Measurements from ENCODE around the gene ADA. TPM values are rescaled to one million over a fixed set of nuclear protein-coding genes. Genes with fewer than 3 reads are reported as not detected.

ADA gene
- total and polyA plus RNA-seq, 2 of the 13 experiments (the other 11 are each of a cell fraction or from before 2014, with no cell fraction given) = 2.5 to 11.3 TPM

DNA sequence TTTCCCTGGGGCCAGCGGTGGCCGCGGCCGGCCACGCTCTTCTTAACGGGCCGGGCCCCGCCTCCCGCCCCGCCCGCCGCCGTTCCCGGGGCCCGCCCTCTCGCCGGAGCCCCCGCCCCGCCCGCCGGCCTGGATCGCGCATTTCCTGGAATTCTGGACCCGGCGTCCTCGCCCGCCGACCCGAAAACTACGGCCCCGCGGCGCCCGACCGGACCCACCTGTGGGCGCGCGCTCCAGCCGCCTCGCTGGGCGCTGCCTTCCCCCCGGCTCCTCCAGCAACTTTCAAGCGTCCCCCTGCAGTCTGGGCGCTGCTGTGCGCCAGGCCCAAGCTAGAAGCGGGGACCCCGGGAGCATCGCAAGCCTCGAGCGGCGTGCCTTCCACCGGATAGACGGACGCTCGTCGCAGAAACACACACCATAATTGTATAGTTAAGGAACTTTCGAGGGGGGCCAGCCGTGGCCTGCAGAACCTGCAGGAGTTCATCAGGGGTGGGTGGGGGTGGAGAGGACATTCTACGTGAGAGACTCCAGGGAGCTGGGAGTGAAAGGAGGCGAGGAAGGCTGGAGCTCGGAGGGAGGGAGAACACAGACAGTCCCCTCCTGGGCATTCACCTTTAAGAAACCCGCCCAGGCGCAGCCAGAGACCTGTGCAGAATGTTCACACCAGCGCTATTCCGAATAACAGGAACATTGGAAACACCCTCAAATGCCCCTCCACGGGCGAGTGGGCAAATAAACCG is at the start of gene ADA (continued):
- TF ChIP-seq NR2F6 (IDR thresholded peaks at IDR 0.05) (no peak), NR2F6 (CRISPR knock-in tag; IDR thresholded peaks at IDR 0.05) (no peak), ZNF33A (CRISPR knock-in tag; IDR thresholded peaks at IDR 0.05; ENCODE audit: borderline replicate concordance) (no peak), HIVEP1 (CRISPR knock-in tag; IDR thresholded peaks at IDR 0.05) (no peak), ZNF687 (CRISPR knock-in tag; IDR thresholded peaks at IDR 0.05) (peak; percentile 84), ZNF609 (CRISPR knock-in tag; IDR thresholded peaks at IDR 0.05; ENCODE audit: borderline replicate concordance) (no peak; the same call in 1 of the 2 replicates), FOXM1 (CRISPR knock-in tag; IDR thresholded peaks at IDR 0.05) (no peak), ZFP90 (CRISPR knock-in tag; IDR thresholded peaks at IDR 0.05; ENCODE audit: borderline replicate concordance) (peak; percentile 59; the same call in 1 of the 2 replicates), SMARCE1 (IDR thresholded peaks at IDR 0.05; ENCODE audit: borderline replicate concordance) (no peak), RCOR2 (CRISPR knock-in tag; IDR thresholded peaks at IDR 0.05) (no peak), JARID2 (CRISPR knock-in tag; IDR thresholded peaks at IDR 0.05; ENCODE audit: insufficient replicate concordance) (no peak), KLF15 (CRISPR knock-in tag; IDR thresholded peaks at IDR 0.05; ENCODE audit: borderline replicate concordance) (no peak), ZBTB7A (CRISPR knock-in tag; IDR thresholded peaks at IDR 0.05) (peak; percentile 43), KLF13 (CRISPR knock-in tag; IDR thresholded peaks at IDR 0.05) (no peak), TSC22D2 (CRISPR knock-in tag; IDR thresholded peaks at IDR 0.05; ENCODE audit: borderline replicate concordance) (no peak), TBP (CRISPR knock-in tag; IDR thresholded peaks at IDR 0.05) (no peak), MEF2D (CRISPR knock-in tag; IDR thresholded peaks at IDR 0.05) (no peak), ZSCAN29 (CRISPR knock-in tag; conservative IDR thresholded peaks at IDR 0.05) (peak; percentile 98)
- TF ChIP-seq, protein P1, sequence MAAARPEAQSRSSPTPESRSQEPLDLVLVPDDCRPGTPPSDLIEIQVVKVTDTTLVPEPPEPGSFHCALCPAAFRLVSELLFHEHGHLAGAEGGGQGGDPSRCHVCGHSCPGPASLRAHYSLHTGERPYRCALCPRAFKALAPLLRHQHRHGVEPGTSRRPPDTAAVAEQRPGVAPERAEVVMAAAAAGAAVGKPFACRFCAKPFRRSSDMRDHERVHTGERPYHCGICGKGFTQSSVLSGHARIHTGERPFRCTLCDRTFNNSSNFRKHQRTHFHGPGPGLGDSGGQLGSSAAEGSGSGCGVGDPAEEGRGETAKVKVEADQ (CRISPR knock-in tag; IDR thresholded peaks at IDR 0.05; ENCODE audit: borderline replicate concordance) = no peak
- TF ChIP-seq, protein P2, sequence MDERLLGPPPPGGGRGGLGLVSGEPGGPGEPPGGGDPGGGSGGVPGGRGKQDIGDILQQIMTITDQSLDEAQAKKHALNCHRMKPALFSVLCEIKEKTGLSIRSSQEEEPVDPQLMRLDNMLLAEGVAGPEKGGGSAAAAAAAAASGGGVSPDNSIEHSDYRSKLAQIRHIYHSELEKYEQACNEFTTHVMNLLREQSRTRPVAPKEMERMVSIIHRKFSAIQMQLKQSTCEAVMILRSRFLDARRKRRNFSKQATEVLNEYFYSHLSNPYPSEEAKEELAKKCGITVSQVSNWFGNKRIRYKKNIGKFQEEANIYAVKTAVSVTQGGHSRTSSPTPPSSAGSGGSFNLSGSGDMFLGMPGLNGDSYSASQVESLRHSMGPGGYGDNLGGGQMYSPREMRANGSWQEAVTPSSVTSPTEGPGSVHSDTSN (CRISPR knock-in tag; IDR thresholded peaks at IDR 0.05) = no peak

All from HepG2 (cell line).